Panc1 (cell line): ENCODE results near the gene ATP6V1C2. TPM values are rescaled to one million over a fixed set of nuclear protein-coding genes. Genes with fewer than 3 reads are reported as not detected.

Source experiments
- ATAC-seq: fragments of 200-7000 bp; cut with Tn5 transposase; 2 replicates; pipeline ENCODE4 v1.9.1; 2020; ENCODE audit warnings: mild to moderate bottlenecking, moderate library complexity
- BruUV-seq: library from RNA; stranded (reverse); fragments of 400-500 nt; replicated peaks from 2 replicates; lab custom pipeline; 2021; lab: Mats Ljungman, UMichigan
- CTCF ChIA-PET: fragments of 300-600 bp; sonication (Branson Sonifier 250); formaldehyde crosslinking; loops from one replicate; lab custom pipeline; 2022; ENCODE audit warnings: antibody characterized with exemption; lab: Charles Lee
- POLR2A ChIA-PET: fragments of 300-600 bp; sonication (Branson Sonifier 250); formaldehyde crosslinking; loops from one replicate; lab custom pipeline; 2022; ENCODE audit warnings: antibody characterized with exemption; lab: Charles Lee
- DNase-seq: peaks from one replicate; pipeline ENCODE4 v3.0.0-alpha.2; 2010; ENCODE audit warnings: low read depth, low spot score
- H3K27ac ChIP-seq: 2 replicates; pipeline ENCODE4 v1.5.1; 2011; ENCODE audit warnings: mild to moderate bottlenecking, low read length, inconsistent platforms
- H3K27me3 ChIP-seq: fragments of 200-500 bp; sonication (Bioruptor generic); 2 replicates; pipeline ENCODE4 v1.6.0; 2014; ENCODE audit warnings: low read length, inconsistent platforms; ENCODE audit not compliant: control insufficient read depth, insufficient read depth
- H3K36me3 ChIP-seq: fragments of 200-500 bp; sonication (Bioruptor generic); 2 replicates; pipeline ENCODE4 v1.5.1; 2014; ENCODE audit warnings: inconsistent platforms, mild to moderate bottlenecking, low read length, moderate library complexity; ENCODE audit not compliant: control insufficient read depth, insufficient read depth
- H3K4me1 ChIP-seq: 2 replicates; pipeline ENCODE4 v1.5.1; 2011; ENCODE audit warnings: inconsistent platforms, mild to moderate bottlenecking, low read length, moderate library complexity; ENCODE audit not compliant: control insufficient read depth, insufficient read depth
- H3K4me3 ChIP-seq, 2 experiments: 2 replicates each; pipeline ENCODE4 v1.5.1; 2011 to 2012; ENCODE audit warnings: low read depth in 2 of 2, low read length in 2 of 2, mild to moderate bottlenecking in 2 of 2, inconsistent platforms in 1 of 2, moderate library complexity in 1 of 2
- H3K9me3 ChIP-seq: fragments of 200-500 bp; sonication (Bioruptor generic); 2 replicates; pipeline ENCODE4 v1.5.1; 2014; ENCODE audit warnings: low read depth, mild to moderate bottlenecking, inconsistent platforms, low read length, moderate library complexity; ENCODE audit not compliant: control insufficient read depth, insufficient read depth
- POLR2AphosphoS5 ChIP-seq: IDR thresholded peaks from 2 replicates; pipeline ENCODE4 v1.6.1; 2012; ENCODE audit warnings: mild to moderate bottlenecking, low read depth, low read length, moderate library complexity
- SIN3A ChIP-seq: IDR thresholded peaks from 2 replicates; pipeline ENCODE4 v1.6.1; 2012; ENCODE audit warnings: low read depth, mild to moderate bottlenecking, low read length, moderate library complexity, borderline replicate concordance; ENCODE audit not compliant: insufficient read depth
- TCF7L2 ChIP-seq: IDR thresholded peaks from 2 replicates; pipeline ENCODE4 v1.6.1; 2011; ENCODE audit warnings: mild to moderate bottlenecking, low read depth, low read length, inconsistent platforms
- in situ Hi-C: cut with HindIII; loops from 2 replicates; pipeline ENCODE4 v1.10.0; 2016; ENCODE audit warnings: low sequenced_read_pairs, low pct_unique_long_range_greater_than_20kb
- intact Hi-C: fragments of 100-400 bp; cut with micrococcal nuclease; formaldehyde crosslinking; loops from one replicate; pipeline ENCODE4 v1.10.0; 2022; ENCODE audit not compliant: unreplicated experiment
- total RNA-seq: library from RNA; stranded (reverse); gene quantifications from one replicate; pipeline ENCODE4 v1.2.1, GENCODE V29; 2021; ENCODE audit not compliant: unreplicated experiment
- TF ChIP-seq, protein P1 (sequence below): fragments of 450-650 bp; IDR thresholded peaks from 2 replicates; pipeline ENCODE4 v1.5.1; 2017; ENCODE audit warnings: mild to moderate bottlenecking
- TF ChIP-seq, protein P2 (sequence below), 2 experiments: IDR thresholded peaks; 2 replicates each; pipeline ENCODE4 v1.6.1; 2011 to 2012; ENCODE audit warnings: low read depth in 2 of 2, control low read depth in 1 of 2, low read length in 1 of 2, mild to moderate bottlenecking in 1 of 2, moderate library complexity in 1 of 2; ENCODE audit not compliant: insufficient read depth in 1 of 2

The ATP6V1C2 gene
- total RNA-seq, 1 experiment from 2014 or later: 0.54 TPM

DNA sequence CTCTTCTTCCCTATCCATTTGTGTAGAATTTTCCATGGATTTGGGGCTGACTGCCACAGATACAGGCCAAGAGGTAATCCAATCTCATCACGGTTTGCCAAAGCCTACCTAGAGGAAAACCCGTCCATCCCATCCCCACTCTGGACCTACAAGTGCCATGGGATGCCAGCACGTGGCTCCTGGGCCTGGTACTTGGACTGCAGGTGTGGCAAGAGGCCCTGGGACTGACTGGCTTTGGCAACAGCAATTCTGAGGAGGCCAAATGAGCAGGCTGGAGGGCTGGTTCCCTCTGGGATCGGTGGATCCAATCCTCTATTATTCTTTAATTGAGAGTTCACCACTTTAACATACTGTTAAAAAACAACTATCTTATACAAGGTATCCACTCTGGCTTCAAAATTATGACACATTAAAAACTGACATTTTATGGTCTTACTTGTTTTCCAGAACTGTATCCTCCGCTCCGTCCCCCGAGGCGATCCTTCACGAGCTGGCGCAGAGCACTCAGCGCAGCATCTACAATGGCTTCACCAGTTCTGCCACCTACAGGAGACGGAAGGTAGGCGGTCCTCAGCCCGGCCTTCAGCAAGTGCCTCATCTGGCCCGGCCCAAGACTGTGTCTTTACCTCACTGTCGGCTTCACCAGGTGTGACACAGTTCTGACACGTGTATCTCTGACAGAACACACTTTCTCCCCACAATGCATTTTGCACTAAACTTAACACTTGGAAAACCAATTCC, 71.4 kb downstream of the ATP6V1C2 start:
- intact Hi-C loops (no loop called here), in situ Hi-C loops (no loop called here)
- no TSS peak for BruUV-seq
- no peak for DNase-seq
- Histone ChIP-seq H3K27me3 (no peaks in the 10 kb centered on the region), H3K27ac (no peak overlapping the region), H3K4me1 (no peaks in the 10 kb centered on the region), H3K36me3 (peaks cover 37% of the 10 kb centered on the region), H3K9me3 (no peaks in the 10 kb centered on the region), H3K4me3 (no peak overlapping the region)
- CTCF ChIA-PET: no interaction called here
- no peak for TF ChIP-seq POLR2AphosphoS5
- TF ChIP-seq, protein P1, sequence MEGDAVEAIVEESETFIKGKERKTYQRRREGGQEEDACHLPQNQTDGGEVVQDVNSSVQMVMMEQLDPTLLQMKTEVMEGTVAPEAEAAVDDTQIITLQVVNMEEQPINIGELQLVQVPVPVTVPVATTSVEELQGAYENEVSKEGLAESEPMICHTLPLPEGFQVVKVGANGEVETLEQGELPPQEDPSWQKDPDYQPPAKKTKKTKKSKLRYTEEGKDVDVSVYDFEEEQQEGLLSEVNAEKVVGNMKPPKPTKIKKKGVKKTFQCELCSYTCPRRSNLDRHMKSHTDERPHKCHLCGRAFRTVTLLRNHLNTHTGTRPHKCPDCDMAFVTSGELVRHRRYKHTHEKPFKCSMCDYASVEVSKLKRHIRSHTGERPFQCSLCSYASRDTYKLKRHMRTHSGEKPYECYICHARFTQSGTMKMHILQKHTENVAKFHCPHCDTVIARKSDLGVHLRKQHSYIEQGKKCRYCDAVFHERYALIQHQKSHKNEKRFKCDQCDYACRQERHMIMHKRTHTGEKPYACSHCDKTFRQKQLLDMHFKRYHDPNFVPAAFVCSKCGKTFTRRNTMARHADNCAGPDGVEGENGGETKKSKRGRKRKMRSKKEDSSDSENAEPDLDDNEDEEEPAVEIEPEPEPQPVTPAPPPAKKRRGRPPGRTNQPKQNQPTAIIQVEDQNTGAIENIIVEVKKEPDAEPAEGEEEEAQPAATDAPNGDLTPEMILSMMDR: peak; percentile 38
- ATAC-seq: 0 out of 2 replicates have a peak, but pooled peaks have one; percentile 48
- POLR2A ChIA-PET: no interaction called here

DNA sequence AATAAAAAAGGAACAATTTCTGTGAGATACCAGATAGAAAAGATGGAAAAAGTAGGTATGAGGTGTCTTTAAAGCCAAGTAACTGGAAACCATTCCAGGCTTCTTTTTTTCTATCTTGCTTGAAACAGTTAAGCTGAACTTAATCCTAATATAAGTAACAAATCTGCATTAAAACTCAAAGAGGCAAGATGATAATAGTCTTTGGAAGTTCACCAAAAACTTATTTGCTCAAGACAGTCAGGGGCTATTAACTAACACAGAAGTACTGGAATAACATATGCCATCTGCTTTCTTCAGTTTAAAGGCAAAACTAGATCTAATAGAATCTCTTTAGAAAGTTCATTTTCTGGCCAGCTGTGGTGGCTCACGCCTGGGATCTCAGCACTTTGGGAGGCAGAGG, 72.4 kb downstream of the ATP6V1C2 start:
- H3K4me1 ChIP-seq: no peaks in the 10 kb centered on the region
- no peak for ATAC-seq
- POLR2A ChIA-PET: no interaction called here
- H3K4me3 ChIP-seq: no peak overlapping the region
- H3K27me3 ChIP-seq: no peaks in the 10 kb centered on the region
- H3K9me3 ChIP-seq: no peaks in the 10 kb centered on the region
- H3K27ac ChIP-seq: no peak overlapping the region
- DNase-seq: no peak
- CTCF ChIA-PET: no interaction called here
- peaks cover 33% of the 10 kb centered on the region for H3K36me3 ChIP-seq
- intact Hi-C loops (no loop called here), in situ Hi-C loops (no loop called here)
- no peak for TF ChIP-seq TCF7L2
- no peak for TF ChIP-seq SIN3A
- TF ChIP-seq POLR2AphosphoS5: no peak
- TF ChIP-seq, protein P2, sequence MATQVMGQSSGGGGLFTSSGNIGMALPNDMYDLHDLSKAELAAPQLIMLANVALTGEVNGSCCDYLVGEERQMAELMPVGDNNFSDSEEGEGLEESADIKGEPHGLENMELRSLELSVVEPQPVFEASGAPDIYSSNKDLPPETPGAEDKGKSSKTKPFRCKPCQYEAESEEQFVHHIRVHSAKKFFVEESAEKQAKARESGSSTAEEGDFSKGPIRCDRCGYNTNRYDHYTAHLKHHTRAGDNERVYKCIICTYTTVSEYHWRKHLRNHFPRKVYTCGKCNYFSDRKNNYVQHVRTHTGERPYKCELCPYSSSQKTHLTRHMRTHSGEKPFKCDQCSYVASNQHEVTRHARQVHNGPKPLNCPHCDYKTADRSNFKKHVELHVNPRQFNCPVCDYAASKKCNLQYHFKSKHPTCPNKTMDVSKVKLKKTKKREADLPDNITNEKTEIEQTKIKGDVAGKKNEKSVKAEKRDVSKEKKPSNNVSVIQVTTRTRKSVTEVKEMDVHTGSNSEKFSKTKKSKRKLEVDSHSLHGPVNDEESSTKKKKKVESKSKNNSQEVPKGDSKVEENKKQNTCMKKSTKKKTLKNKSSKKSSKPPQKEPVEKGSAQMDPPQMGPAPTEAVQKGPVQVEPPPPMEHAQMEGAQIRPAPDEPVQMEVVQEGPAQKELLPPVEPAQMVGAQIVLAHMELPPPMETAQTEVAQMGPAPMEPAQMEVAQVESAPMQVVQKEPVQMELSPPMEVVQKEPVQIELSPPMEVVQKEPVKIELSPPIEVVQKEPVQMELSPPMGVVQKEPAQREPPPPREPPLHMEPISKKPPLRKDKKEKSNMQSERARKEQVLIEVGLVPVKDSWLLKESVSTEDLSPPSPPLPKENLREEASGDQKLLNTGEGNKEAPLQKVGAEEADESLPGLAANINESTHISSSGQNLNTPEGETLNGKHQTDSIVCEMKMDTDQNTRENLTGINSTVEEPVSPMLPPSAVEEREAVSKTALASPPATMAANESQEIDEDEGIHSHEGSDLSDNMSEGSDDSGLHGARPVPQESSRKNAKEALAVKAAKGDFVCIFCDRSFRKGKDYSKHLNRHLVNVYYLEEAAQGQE (IDR thresholded peaks at IDR 0.05; ENCODE audit: insufficient read depth in 1 of 2, low read depth in 2 of 2, low read length in 1 of 2): no peak
- TF ChIP-seq, protein P1: no peak
- no TSS peak for BruUV-seq
